Left lung (tissue), 10 donors: ENCODE measurements around the gene C3orf20. TPM values are rescaled to one million over a fixed set of nuclear protein-coding genes. Genes with fewer than 3 reads are reported as not detected.
A peak's percentile ranks its signal among the peaks of the same experiment; 100 is the strongest.

Source experiments
- ATAC-seq: fragments of 200-7000 bp; cut with Tn5 transposase; one replicate; pipeline ENCODE4 v1.9.1; 2020; ENCODE audit warnings: moderate library complexity
- DNase-seq, 4 donors: peaks; one replicate each; pipeline ENCODE4 v3.0.0-alpha.2; 2013 to 2020
- H3K27ac ChIP-seq, 2 donors: fragments of 200-600 bp; sonication (generic) in 1 of 2; one replicate each; pipeline versions ENCODE4 v1.5.0 to v1.8.0; 2020 to 2021
- H3K27me3 ChIP-seq, 2 donors: fragments of 200-600 bp; sonication (generic) in 1 of 2; one replicate each; pipeline versions ENCODE4 v1.5.0 to v1.8.0; 2020 to 2021
- H3K36me3 ChIP-seq, 2 donors: fragments of 200-600 bp; sonication (generic) in 1 of 2; one replicate each; pipeline versions ENCODE4 v1.5.0 to v1.8.0; 2020 to 2021
- H3K4me1 ChIP-seq, 2 donors: fragments of 200-600 bp; one replicate each; pipeline ENCODE4 v1.8.0; 2021
- H3K4me3 ChIP-seq, 2 donors: fragments of 200-600 bp; sonication (generic) in 1 of 2; one replicate each; pipeline versions ENCODE4 v1.5.0 to v1.8.0; 2020 to 2021; ENCODE audit warnings: mild to moderate bottlenecking in 1 of 2
- H3K9me3 ChIP-seq, 2 donors: fragments of 200-600 bp; sonication (generic) in 1 of 2; one replicate each; pipeline versions ENCODE4 v1.5.0 to v1.8.0; 2020 to 2021
- CTCF ChIP-seq, 2 donors: fragments of 200-600 bp; sonication (generic) in 1 of 2; IDR thresholded peaks; one replicate each; pipeline versions ENCODE4 v1.5.0 to v1.8.0; 2021; ENCODE audit warnings: antibody characterized with exemption in 2 of 2
- intact Hi-C, 2 donors: fragments of 100-400 bp; cut with DNase I; formaldehyde crosslinking; loops; one replicate each; pipeline versions ENCODE4 v1.11.2 to v1.14.2; 2022
- polyA plus RNA-seq, 6 donors: library from polyadenylated mRNA; unstranded; fragments of 120-200 nt; gene quantifications; one replicate each; pipeline ENCODE4 v1.2.1, GENCODE V29; 2013; ENCODE audit not compliant: insufficient read length in 6 of 6
- total RNA-seq, 2 donors: library from RNA; stranded (reverse); fragmentation: NEBNext Ultra II Directional; extraction: Animal tissue kit (Norgen Biotek cat#: 25700); gene quantifications; one replicate each; pipeline ENCODE4 v1.2.1, GENCODE V29; 2021
- donor health status: DM: no; HTN: yes; CAD: no.
- donor health status: DM: no; HTN: no; CAD: no.

The C3orf20 gene
- total and polyA plus RNA-seq, 8 donors: 0.06 to 0.31 (median 0.17) TPM; not detected in 1

GRCh38 chr3:14797731-14798130, 122.8 kb downstream of the C3orf20 start:
- H3K27ac ChIP-seq: no peak overlapping the region
- peak in 1 of 4 donors; percentile 19 for DNase-seq

GRCh38 chr3:14798231-14798630, 123.3 kb downstream of the C3orf20 start:
- no peak overlapping the region for H3K4me3 ChIP-seq
- no peak overlapping the region for H3K27ac ChIP-seq
- DNase-seq: peak in 1 of 4 donors; percentile 14
- no peak for TF ChIP-seq CTCF (IDR thresholded peaks at IDR 0.05)
- no peaks in the 10 kb centered on the region for H3K36me3 ChIP-seq
- ATAC-seq: no peak
- no peaks in the 10 kb centered on the region for H3K27me3 ChIP-seq
- H3K4me1 ChIP-seq: peaks cover 0 to under 1% of the 10 kb centered on the region in 2 donors
- intact Hi-C loops: no loop called here
- H3K9me3 ChIP-seq: no peaks in the 10 kb centered on the region

More at GRCh38 chr3:14797731-14798130, 122.8 kb downstream of the C3orf20 start:
- intact Hi-C loops: no loop called here
- no peaks in the 10 kb centered on the region for H3K36me3 ChIP-seq
- H3K9me3 ChIP-seq: no peaks in the 10 kb centered on the region
- H3K4me3 ChIP-seq: no peak overlapping the region
- no peaks in the 10 kb centered on the region for H3K27me3 ChIP-seq
- H3K4me1 ChIP-seq: peaks cover 0 to under 1% of the 10 kb centered on the region in 2 donors
- ATAC-seq: no peak
- TF ChIP-seq CTCF (IDR thresholded peaks at IDR 0.05): no peak

- Histone ChIP-seq H3K27me3 (peaks cover 0 to 7% of the 10 kb centered on the region in 2 donors), H3K4me1 (peaks cover 0 to 3% of the 10 kb centered on the region in 2 donors), H3K36me3 (no peaks in the 10 kb centered on the region), H3K4me3 (no peak overlapping the region), H3K27ac (no peak overlapping the region), H3K9me3 (no peaks in the 10 kb centered on the region)
- ATAC-seq (no peak), DNase-seq (no peak)
- intact Hi-C loops: no loop called here
- TF ChIP-seq CTCF (IDR thresholded peaks at IDR 0.05): no peak
Measured at GRCh38 chr3:14799146-14799545, 124.2 kb downstream of the C3orf20 start.

GRCh38 chr3:14801031-14801430, 126.1 kb downstream of the C3orf20 start:
- intact Hi-C loops: no loop called here
- no peak overlapping the region for H3K4me3 ChIP-seq
- no peak for ATAC-seq

More at GRCh38 chr3:14801031-14801430, 126.1 kb downstream of the C3orf20 start:
- no peaks in the 10 kb centered on the region for H3K36me3 ChIP-seq
- no peaks in the 10 kb centered on the region for H3K9me3 ChIP-seq
- peak in 1 of 4 donors; percentile 15 for DNase-seq
- H3K27ac ChIP-seq: no peak overlapping the region
- peaks cover 0 to 14% of the 10 kb centered on the region in 2 donors for H3K27me3 ChIP-seq
- H3K4me1 ChIP-seq: peaks cover 0 to 20% of the 10 kb centered on the region in 2 donors
- no peak for TF ChIP-seq CTCF (IDR thresholded peaks at IDR 0.05)
